T-helper 2 cell treated with Interferon-gamma antibody and Interleukin-4, amounts not matched to agents 5 μg/mL and 100 μg/mL, for 36 hours (primary cell): ENCODE data around the gene ARSI.

ENCODE experiments used
- DNase-seq: peaks from one replicate; pipeline ENCODE4 v3.0.0; 2021; ENCODE audit warnings: low spot score
- H3K27ac Mint-ChIP-seq: one replicate; pipeline ENCODE4 v1.8.0; 2021; ENCODE audit warnings: mild to moderate bottlenecking, mixed read lengths
- H3K27me3 Mint-ChIP-seq: one replicate; pipeline ENCODE4 v1.8.0; 2021; ENCODE audit warnings: low read depth, mixed read lengths
- H3K36me3 Mint-ChIP-seq: one replicate; pipeline ENCODE4 v1.8.0; 2021; ENCODE audit warnings: low read depth, mixed read lengths
- H3K4me1 Mint-ChIP-seq: one replicate; pipeline ENCODE4 v1.8.0; 2021; ENCODE audit warnings: low read depth, mixed read lengths
- H3K4me3 Mint-ChIP-seq: one replicate; pipeline ENCODE4 v1.8.0; 2022; ENCODE audit warnings: mild to moderate bottlenecking, moderate library complexity, mixed read lengths
- H3K9me3 Mint-ChIP-seq: one replicate; pipeline ENCODE4 v1.8.0; 2021; ENCODE audit warnings: mixed read lengths

The ARSI gene

GRCh38 chr5:150339165-150339564 lies 36.5 kb upstream of the ARSI start:
- Mint-ChIP-seq H3K4me3 (no peak overlapping the region), H3K27me3 (no peaks in the 10 kb centered on the region), H3K36me3 (no peaks in the 10 kb centered on the region), H3K4me1 (peaks cover 9% of the 10 kb centered on the region), H3K27ac (no peak overlapping the region), H3K9me3 (no peaks in the 10 kb centered on the region)
- no peak for DNase-seq

DNA sequence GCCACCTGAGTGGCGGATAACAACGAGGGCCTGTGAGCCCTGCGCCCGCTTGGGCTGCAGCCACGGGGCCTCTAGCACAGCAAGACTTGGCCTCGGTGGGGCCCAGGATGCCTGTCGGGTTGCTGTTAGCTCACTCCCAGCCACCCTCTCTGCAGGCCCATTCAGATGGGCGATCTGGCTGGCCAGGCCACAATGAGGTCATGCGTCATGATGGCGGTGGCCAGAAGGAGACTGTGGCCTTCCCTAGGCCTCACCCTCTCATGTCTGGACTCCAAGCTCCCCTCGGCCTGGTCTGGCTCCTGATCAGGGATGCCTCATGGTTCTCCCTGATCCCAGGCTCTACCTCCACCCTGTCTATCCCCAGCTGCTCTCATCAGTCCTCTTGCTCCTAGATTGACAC lies 35.8 kb upstream of the ARSI start:
- Mint-ChIP-seq H3K27me3 (no peaks in the 10 kb centered on the region), H3K36me3 (no peaks in the 10 kb centered on the region), H3K27ac (no peak overlapping the region), H3K9me3 (no peaks in the 10 kb centered on the region), H3K4me3 (no peak overlapping the region), H3K4me1 (peaks cover 9% of the 10 kb centered on the region)
- no peak for DNase-seq

GRCh38 chr5:150335778-150336177 lies 33.1 kb upstream of the ARSI start:
- H3K9me3 Mint-ChIP-seq, result no peaks in the 10 kb centered on the region
- H3K4me3 Mint-ChIP-seq, result no peak overlapping the region
- H3K27me3 Mint-ChIP-seq, result no peaks in the 10 kb centered on the region
- H3K27ac Mint-ChIP-seq, result no peak overlapping the region
- no peak for DNase-seq
- no peaks in the 10 kb centered on the region for H3K36me3 Mint-ChIP-seq
- H3K4me1 Mint-ChIP-seq, result no peaks in the 10 kb centered on the region

DNA sequence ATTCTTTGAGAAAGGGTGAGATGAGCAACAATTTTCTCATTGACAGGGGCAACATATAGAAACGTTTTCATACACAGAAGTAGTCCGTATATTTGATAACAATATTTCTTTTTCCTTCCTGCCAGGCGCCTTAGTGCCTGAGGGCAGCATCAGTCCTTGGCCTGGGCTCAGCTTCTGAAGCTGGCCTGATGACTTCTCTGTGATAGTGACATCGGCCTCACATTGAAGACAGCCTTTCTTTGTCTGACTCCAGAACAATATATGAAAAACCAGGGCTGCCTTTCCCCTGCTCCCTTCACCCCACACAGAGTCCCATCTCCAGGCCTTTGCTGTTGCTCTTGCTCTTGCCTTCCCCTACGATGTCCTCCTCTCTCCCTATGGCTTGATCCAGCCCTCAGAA lies 30.7 kb upstream of the ARSI start:
- H3K4me3 Mint-ChIP-seq, result no peak overlapping the region

GRCh38 chr5:150329881-150330876 lies 27.5 kb upstream of the ARSI start:
- no peak for DNase-seq
- H3K27ac Mint-ChIP-seq, result no peak overlapping the region
- H3K4me1 Mint-ChIP-seq, result no peaks in the 10 kb centered on the region
- H3K9me3 Mint-ChIP-seq, result no peaks in the 10 kb centered on the region
- no peaks in the 10 kb centered on the region for H3K36me3 Mint-ChIP-seq
- H3K27me3 Mint-ChIP-seq, result peaks cover 5% of the 10 kb centered on the region
- H3K4me3 Mint-ChIP-seq, result no peak overlapping the region

More for the DNA sequence above, 30.7 kb upstream of the ARSI start:
- Mint-ChIP-seq H3K27ac (no peak overlapping the region), H3K36me3 (no peaks in the 10 kb centered on the region), H3K9me3 (no peaks in the 10 kb centered on the region), H3K27me3 (peaks cover 5% of the 10 kb centered on the region), H3K4me1 (no peaks in the 10 kb centered on the region)
- no peak for DNase-seq

- no peak for DNase-seq
- no peaks in the 10 kb centered on the region for H3K36me3 Mint-ChIP-seq
- H3K4me3 Mint-ChIP-seq, result no peak overlapping the region
- peaks cover 5% of the 10 kb centered on the region for H3K27me3 Mint-ChIP-seq
- H3K27ac Mint-ChIP-seq, result no peak overlapping the region
- no peaks in the 10 kb centered on the region for H3K4me1 Mint-ChIP-seq
- no peaks in the 10 kb centered on the region for H3K9me3 Mint-ChIP-seq
These were observed 26.3 kb upstream of the ARSI start for GRCh38 chr5:150329038-150329437.

GRCh38 chr5:150328515-150328914 lies 25.8 kb upstream of the ARSI start:
- Mint-ChIP-seq H3K27ac (no peak overlapping the region), H3K36me3 (no peaks in the 10 kb centered on the region), H3K9me3 (no peaks in the 10 kb centered on the region), H3K4me1 (no peaks in the 10 kb centered on the region), H3K27me3 (peaks cover 5% of the 10 kb centered on the region), H3K4me3 (no peak overlapping the region)
- DNase-seq, result no peak

- Mint-ChIP-seq H3K36me3 (no peaks in the 10 kb centered on the region), H3K27me3 (peaks cover 5% of the 10 kb centered on the region), H3K4me1 (no peaks in the 10 kb centered on the region), H3K4me3 (no peak overlapping the region), H3K27ac (no peak overlapping the region), H3K9me3 (no peaks in the 10 kb centered on the region)
- DNase-seq, result no peak
These were observed 24.4 kb upstream of the ARSI start for GRCh38 chr5:150327139-150327538.

- no peaks in the 10 kb centered on the region for H3K9me3 Mint-ChIP-seq
- H3K36me3 Mint-ChIP-seq, result no peaks in the 10 kb centered on the region
- H3K4me3 Mint-ChIP-seq, result no peak overlapping the region
- peaks cover 3% of the 10 kb centered on the region for H3K4me1 Mint-ChIP-seq
- DNase-seq, result no peak
- no peak overlapping the region for H3K27ac Mint-ChIP-seq
- H3K27me3 Mint-ChIP-seq, result peaks cover 5% of the 10 kb centered on the region
These were observed 24.0 kb upstream of the ARSI start for GRCh38 chr5:150326707-150327106.

DNA sequence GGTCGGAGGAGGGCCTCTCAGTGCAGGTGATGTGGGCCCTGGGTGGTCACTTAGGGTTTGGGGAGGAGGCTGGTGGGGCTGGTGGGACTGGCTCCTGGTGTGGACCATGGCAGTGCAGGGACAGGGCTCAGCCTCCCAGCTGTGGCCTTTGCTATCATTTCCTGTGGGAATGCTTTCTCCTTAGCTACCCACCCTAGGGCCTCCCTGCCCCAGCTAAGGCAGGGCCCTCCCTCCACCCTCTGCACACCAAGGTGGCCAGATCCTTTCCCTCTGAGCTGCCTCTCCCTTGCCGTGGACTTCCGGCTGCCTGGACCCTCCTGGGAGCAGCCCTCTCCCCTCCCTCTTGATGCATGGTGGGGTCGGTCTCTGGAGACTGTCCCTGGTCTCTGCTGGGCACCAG lies 22.7 kb upstream of the ARSI start:
- Mint-ChIP-seq H3K9me3 (no peaks in the 10 kb centered on the region), H3K27me3 (peaks cover 5% of the 10 kb centered on the region), H3K27ac (no peak overlapping the region), H3K36me3 (no peaks in the 10 kb centered on the region), H3K4me3 (no peak overlapping the region), H3K4me1 (peaks cover 3% of the 10 kb centered on the region)
- no peak for DNase-seq

DNA sequence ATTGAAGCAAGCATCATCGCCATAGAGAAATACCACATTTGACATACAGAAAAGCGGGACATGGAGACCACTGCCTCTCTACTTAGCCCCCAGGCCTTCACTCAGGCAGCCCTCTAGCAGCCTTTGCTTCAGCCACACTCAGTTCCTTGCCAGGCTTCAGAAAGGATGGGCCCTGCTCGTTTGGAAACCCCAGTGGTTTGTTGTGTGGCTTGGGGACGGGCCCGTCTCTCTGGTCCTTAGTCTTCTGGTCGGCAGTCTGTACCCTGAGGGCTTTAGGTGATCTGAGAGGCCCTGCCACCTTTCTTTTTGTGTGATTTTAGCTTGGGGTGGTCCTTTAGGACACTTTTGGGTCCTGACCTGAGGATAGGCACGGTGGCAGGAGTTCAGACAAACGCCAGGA lies 21.1 kb upstream of the ARSI start:
- no peak overlapping the region for H3K4me3 Mint-ChIP-seq
- no peaks in the 10 kb centered on the region for H3K9me3 Mint-ChIP-seq
- no peaks in the 10 kb centered on the region for H3K36me3 Mint-ChIP-seq
- H3K4me1 Mint-ChIP-seq, result peaks cover 3% of the 10 kb centered on the region
- H3K27ac Mint-ChIP-seq, result no peak overlapping the region
- no peak for DNase-seq
- peaks cover 1% of the 10 kb centered on the region for H3K27me3 Mint-ChIP-seq

GRCh38 chr5:150323092-150323491 lies 20.4 kb upstream of the ARSI start:
- Mint-ChIP-seq H3K9me3 (no peaks in the 10 kb centered on the region), H3K4me3 (no peak overlapping the region), H3K27ac (no peak overlapping the region), H3K27me3 (peaks cover 2% of the 10 kb centered on the region), H3K36me3 (no peaks in the 10 kb centered on the region), H3K4me1 (peaks cover 3% of the 10 kb centered on the region)
- no peak for DNase-seq

GRCh38 chr5:150322202-150322601 lies 19.5 kb upstream of the ARSI start:
- Mint-ChIP-seq H3K27me3 (peaks cover 2% of the 10 kb centered on the region), H3K27ac (no peak overlapping the region), H3K9me3 (no peaks in the 10 kb centered on the region), H3K36me3 (no peaks in the 10 kb centered on the region), H3K4me3 (no peak overlapping the region), H3K4me1 (peaks cover 3% of the 10 kb centered on the region)
- no peak for DNase-seq

DNA sequence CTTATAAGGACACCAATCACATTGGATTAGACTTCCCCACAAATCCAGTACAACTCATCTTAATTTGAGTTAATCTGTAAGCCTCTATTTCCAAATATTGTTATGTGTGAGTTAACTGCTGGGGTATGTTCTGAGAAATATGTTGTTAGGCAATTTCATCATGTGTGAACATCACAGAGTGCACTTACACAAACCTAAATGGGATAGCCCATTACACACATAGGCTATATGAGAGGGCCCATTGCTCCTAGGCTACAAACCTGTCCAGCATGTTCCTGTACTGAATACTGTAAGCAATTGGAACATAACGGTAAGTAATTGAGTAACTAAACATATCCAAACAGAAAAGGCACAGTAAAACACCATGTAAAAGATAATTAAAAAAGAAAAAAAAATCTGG lies 19.1 kb upstream of the ARSI start:
- Mint-ChIP-seq H3K4me3 (no peak overlapping the region), H3K36me3 (no peaks in the 10 kb centered on the region), H3K27ac (no peak overlapping the region), H3K9me3 (no peaks in the 10 kb centered on the region), H3K4me1 (peaks cover 3% of the 10 kb centered on the region), H3K27me3 (peaks cover 2% of the 10 kb centered on the region)
- DNase-seq, result no peak

- Mint-ChIP-seq H3K36me3 (no peaks in the 10 kb centered on the region), H3K4me3 (no peak overlapping the region), H3K9me3 (no peaks in the 10 kb centered on the region), H3K27ac (no peak overlapping the region), H3K27me3 (peaks cover 2% of the 10 kb centered on the region), H3K4me1 (peaks cover 3% of the 10 kb centered on the region)
- DNase-seq, result no peak
These were observed 18.5 kb upstream of the ARSI start for GRCh38 chr5:150321211-150321610.
